DOHH2 (cell line): ENCODE data around the gene PODN.

Source experiments
- H3F3A ChIP-seq: fragments of 200-600 bp; sonication (generic), shearing (Covaris generic); 2 replicates; pipeline ENCODE4 v1.6.0; 2016; ENCODE audit warnings: antibody characterized with exemption, mild to moderate bottlenecking; ENCODE audit not compliant: control insufficient read depth, insufficient read depth
- H3K27ac ChIP-seq: fragments of 200-600 bp; sonication (generic); 2 replicates; pipeline ENCODE4 v1.5.1; 2014; ENCODE audit warnings: low read depth, mild to moderate bottlenecking, low read length, moderate library complexity
- H3K27me3 ChIP-seq: fragments of 200-600 bp; sonication (generic); 2 replicates; pipeline ENCODE4 v1.6.1; 2014; ENCODE audit warnings: mild to moderate bottlenecking, low read length, mixed read lengths; ENCODE audit not compliant: control insufficient read depth
- H3K36me3 ChIP-seq: fragments of 200-600 bp; sonication (generic); 2 replicates; pipeline ENCODE4 v1.6.1; 2014; ENCODE audit warnings: mild to moderate bottlenecking, low read length, moderate library complexity, mixed read lengths; ENCODE audit not compliant: control insufficient read depth
- H3K4me1 ChIP-seq: fragments of 200-600 bp; sonication (generic); 2 replicates; pipeline ENCODE4 v1.6.1; 2014; ENCODE audit warnings: mild to moderate bottlenecking, low read length, mixed read lengths; ENCODE audit not compliant: control insufficient read depth
- H3K4me2 ChIP-seq: fragments of 200-600 bp; sonication (generic); 2 replicates; pipeline ENCODE4 v1.6.0; 2014; ENCODE audit warnings: mild to moderate bottlenecking, low read length, moderate library complexity
- H3K4me3 ChIP-seq: fragments of 200-600 bp; sonication (generic); 2 replicates; pipeline ENCODE4 v1.5.1; 2014; ENCODE audit warnings: mild to moderate bottlenecking, low read length, mixed read lengths
- H3K79me2 ChIP-seq: fragments of 200-600 bp; sonication (generic); 2 replicates; pipeline ENCODE4 v1.6.1; 2014; ENCODE audit warnings: mild to moderate bottlenecking, low read length, mixed read lengths; ENCODE audit not compliant: control insufficient read depth
- H3K9me2 ChIP-seq: fragments of 200-600 bp; sonication (generic); replicated peaks from 2 replicates; pipeline ENCODE4 v1.6.1; 2014; ENCODE audit warnings: mild to moderate bottlenecking, low read length, mixed read lengths; ENCODE audit not compliant: control insufficient read depth
- H3K9me3 ChIP-seq: fragments of 200-600 bp; sonication (generic); 2 replicates; pipeline ENCODE4 v1.6.1; 2014; ENCODE audit warnings: antibody characterized with exemption, low read length, mixed read lengths; ENCODE audit not compliant: control insufficient read depth, insufficient read depth
- H4K20me1 ChIP-seq: fragments of 200-600 bp; sonication (generic); 2 replicates; pipeline ENCODE4 v1.6.0; 2014; ENCODE audit warnings: low read depth, mild to moderate bottlenecking, antibody characterized with exemption, low read length, moderate library complexity; ENCODE audit not compliant: control insufficient read depth, insufficient read depth
- CTCF ChIP-seq: fragments of 200-600 bp; sonication (generic); IDR thresholded peaks from one replicate; pipeline ENCODE4 v1.5.1; 2014; ENCODE audit warnings: antibody characterized with exemption, mild to moderate bottlenecking, low read depth, low read length; ENCODE audit not compliant: poor library complexity, severe bottlenecking
- EZH2phosphoT487 ChIP-seq: fragments of 200-600 bp; sonication (generic); IDR thresholded peaks from 2 replicates; pipeline ENCODE4 v1.6.1; 2017; ENCODE audit warnings: borderline replicate concordance, mild to moderate bottlenecking, antibody characterized with exemption, low read length, moderate library complexity, mixed read lengths

PODN gene

GRCh38 chr1:53031732-53032131 lies 30.3 kb upstream of the PODN start:
- H3K36me3 ChIP-seq: peaks cover 2% of the 10 kb centered on the region; the same call in 1 of the 2 replicates
- no peaks in the 10 kb centered on the region for H3F3A ChIP-seq
- H4K20me1 ChIP-seq: 0 out of 2 replicates have a peak, but pooled peaks cover 3% of the 10 kb centered on the region
- no peaks in the 10 kb centered on the region for H3K9me3 ChIP-seq
- no peaks in the 10 kb centered on the region for H3K9me2 ChIP-seq
- TF ChIP-seq EZH2phosphoT487 (no peak), CTCF (no peak)
- H3K4me1 ChIP-seq: no peaks in the 10 kb centered on the region
- no peak overlapping the region for H3K27ac ChIP-seq
- H3K4me3 ChIP-seq: no peak overlapping the region
- no peak overlapping the region for H3K4me2 ChIP-seq
- no peaks in the 10 kb centered on the region for H3K79me2 ChIP-seq
- H3K27me3 ChIP-seq: no peaks in the 10 kb centered on the region

- Histone ChIP-seq H3K9me3 (no peaks in the 10 kb centered on the region), H4K20me1 (no peaks in the 10 kb centered on the region), H3K79me2 (no peaks in the 10 kb centered on the region), H3K36me3 (peaks cover 3% of the 10 kb centered on the region; the same call in 1 of the 2 replicates), H3K27me3 (no peaks in the 10 kb centered on the region), H3K9me2 (no peaks in the 10 kb centered on the region), H3K4me2 (no peak overlapping the region), H3K4me1 (no peaks in the 10 kb centered on the region), H3K4me3 (no peak overlapping the region), H3K27ac (no peak overlapping the region), H3F3A (no peaks in the 10 kb centered on the region)
- TF ChIP-seq EZH2phosphoT487 (no peak), CTCF (no peak)
Measured at GRCh38 chr1:53037159-53037558, 24.9 kb upstream of the PODN start.

- H3K27me3 ChIP-seq: no peaks in the 10 kb centered on the region
- H3F3A ChIP-seq: no peaks in the 10 kb centered on the region
- H3K4me3 ChIP-seq: no peak overlapping the region
- H3K4me2 ChIP-seq: no peak overlapping the region
- no peaks in the 10 kb centered on the region for H3K4me1 ChIP-seq
- peaks cover 3% of the 10 kb centered on the region; the same call in 1 of the 2 replicates for H3K36me3 ChIP-seq
- no peak for TF ChIP-seq CTCF
- TF ChIP-seq EZH2phosphoT487: no peak
- H3K79me2 ChIP-seq: no peaks in the 10 kb centered on the region
- no peak overlapping the region for H3K27ac ChIP-seq
- no peaks in the 10 kb centered on the region for H4K20me1 ChIP-seq
- H3K9me2 ChIP-seq: no peaks in the 10 kb centered on the region
- no peaks in the 10 kb centered on the region for H3K9me3 ChIP-seq
Measured at GRCh38 chr1:53038566-53038965, 23.4 kb upstream of the PODN start.
